PFSK-1 (cell line): ENCODE measurements around the gene LPIN2.

Experiments used
- FOXP2 ChIP-seq: optimal IDR thresholded peaks from 2 replicates; pipeline ENCODE3; 2011; ENCODE audit warnings: borderline replicate concordance, control low read depth, inconsistent platforms; ENCODE audit not compliant: insufficient read depth; ENCODE audit errors: extremely low read length, extremely low read depth
- POLR2AphosphoS5 ChIP-seq: IDR thresholded peaks from 2 replicates; pipeline ENCODE4 v1.6.1; 2012; ENCODE audit warnings: low read depth, mild to moderate bottlenecking, control low read depth, low read length, moderate library complexity
- SIN3A ChIP-seq: IDR thresholded peaks from 2 replicates; pipeline ENCODE4 v1.6.1; 2012; ENCODE audit warnings: mild to moderate bottlenecking, low read length, moderate library complexity, borderline replicate concordance; ENCODE audit not compliant: insufficient read depth
- TAF1 ChIP-seq: IDR thresholded peaks from 2 replicates; pipeline ENCODE4 v1.6.1; 2012; ENCODE audit warnings: low read length, control low read depth, borderline replicate concordance; ENCODE audit not compliant: insufficient read depth
- TF ChIP-seq, protein P1 (sequence below), 2 experiments: IDR thresholded peaks; 2 replicates each; pipeline versions ENCODE4 v1.6.1 to v1.8.0; 2011 to 2012; ENCODE audit warnings: low read depth in 2 of 2, low read length in 2 of 2, control low read depth in 1 of 2, inconsistent platforms in 1 of 2, mild to moderate bottlenecking in 1 of 2, moderate library complexity in 1 of 2; ENCODE audit not compliant: insufficient read depth in 1 of 2

DNA sequence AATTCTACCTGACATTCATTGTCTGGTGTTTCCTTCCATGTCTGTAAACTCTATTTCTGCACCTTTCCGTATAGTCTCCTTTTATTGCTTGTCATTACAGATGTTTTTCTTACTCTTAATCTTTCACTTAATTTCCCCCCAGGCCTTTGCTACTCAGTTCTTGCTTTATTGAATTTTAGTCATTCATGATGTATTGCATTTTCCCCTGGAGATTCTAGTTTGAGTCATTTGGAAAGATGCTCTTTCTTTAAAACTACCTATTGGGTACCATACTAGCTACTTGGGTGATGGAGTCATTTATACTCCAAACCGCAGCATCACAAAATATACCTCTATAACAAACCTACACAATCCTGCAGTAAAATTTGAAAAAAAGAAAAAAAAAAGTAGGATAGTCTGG is 27.2 kb upstream of the LPIN2 start:
- TF ChIP-seq SIN3A (no peak), POLR2AphosphoS5 (no peak), TAF1 (no peak), FOXP2 (no peak)
- TF ChIP-seq, protein P1, sequence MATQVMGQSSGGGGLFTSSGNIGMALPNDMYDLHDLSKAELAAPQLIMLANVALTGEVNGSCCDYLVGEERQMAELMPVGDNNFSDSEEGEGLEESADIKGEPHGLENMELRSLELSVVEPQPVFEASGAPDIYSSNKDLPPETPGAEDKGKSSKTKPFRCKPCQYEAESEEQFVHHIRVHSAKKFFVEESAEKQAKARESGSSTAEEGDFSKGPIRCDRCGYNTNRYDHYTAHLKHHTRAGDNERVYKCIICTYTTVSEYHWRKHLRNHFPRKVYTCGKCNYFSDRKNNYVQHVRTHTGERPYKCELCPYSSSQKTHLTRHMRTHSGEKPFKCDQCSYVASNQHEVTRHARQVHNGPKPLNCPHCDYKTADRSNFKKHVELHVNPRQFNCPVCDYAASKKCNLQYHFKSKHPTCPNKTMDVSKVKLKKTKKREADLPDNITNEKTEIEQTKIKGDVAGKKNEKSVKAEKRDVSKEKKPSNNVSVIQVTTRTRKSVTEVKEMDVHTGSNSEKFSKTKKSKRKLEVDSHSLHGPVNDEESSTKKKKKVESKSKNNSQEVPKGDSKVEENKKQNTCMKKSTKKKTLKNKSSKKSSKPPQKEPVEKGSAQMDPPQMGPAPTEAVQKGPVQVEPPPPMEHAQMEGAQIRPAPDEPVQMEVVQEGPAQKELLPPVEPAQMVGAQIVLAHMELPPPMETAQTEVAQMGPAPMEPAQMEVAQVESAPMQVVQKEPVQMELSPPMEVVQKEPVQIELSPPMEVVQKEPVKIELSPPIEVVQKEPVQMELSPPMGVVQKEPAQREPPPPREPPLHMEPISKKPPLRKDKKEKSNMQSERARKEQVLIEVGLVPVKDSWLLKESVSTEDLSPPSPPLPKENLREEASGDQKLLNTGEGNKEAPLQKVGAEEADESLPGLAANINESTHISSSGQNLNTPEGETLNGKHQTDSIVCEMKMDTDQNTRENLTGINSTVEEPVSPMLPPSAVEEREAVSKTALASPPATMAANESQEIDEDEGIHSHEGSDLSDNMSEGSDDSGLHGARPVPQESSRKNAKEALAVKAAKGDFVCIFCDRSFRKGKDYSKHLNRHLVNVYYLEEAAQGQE (IDR thresholded peaks at IDR 0.05; ENCODE audit: insufficient read depth in 1 of 2, low read depth in 2 of 2, low read length in 2 of 2): no peak
